PC-9 (cell line): ENCODE measurements around the gene IFRD2.

Source experiments
- CTCF ChIP-seq: fragments of 200-600 bp; sonication (generic); conservative IDR thresholded peaks from 2 replicates; pipeline ENCODE4 v1.6.1; 2017; ENCODE audit warnings: mixed run types, antibody characterized with exemption, mild to moderate bottlenecking, moderate library complexity
- EZH2 ChIP-seq: fragments of 200-600 bp; sonication (generic); IDR thresholded peaks from 2 replicates; pipeline ENCODE4 v1.8.0; 2017; ENCODE audit warnings: antibody characterized with exemption, low read depth

DNA sequence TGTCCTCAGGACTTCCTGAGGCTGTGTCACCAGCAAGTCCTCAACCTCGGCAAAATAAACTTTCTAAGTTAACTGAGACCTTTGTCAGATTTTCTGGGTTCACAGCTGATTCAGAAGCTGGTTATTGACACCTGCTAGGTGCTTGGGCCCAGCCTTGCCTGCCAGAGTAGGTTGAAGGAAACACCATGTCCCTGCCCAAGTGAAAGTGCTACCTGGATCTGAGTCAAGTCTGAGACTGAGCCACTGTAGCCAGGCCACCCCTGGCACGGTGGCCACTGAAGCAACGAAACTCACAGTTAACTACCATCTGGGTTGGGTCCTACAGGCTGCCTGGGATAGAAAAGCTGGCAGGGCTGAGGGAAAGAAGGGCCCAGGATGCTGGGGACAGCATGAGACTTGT, 22.1 kb upstream of the IFRD2 start:
- TF ChIP-seq CTCF (no peak), EZH2 (no peak)
